GM18951 (cell line): ENCODE data around the gene ADAMTS2.

Source experiments
- POLR2A ChIP-seq: IDR thresholded peaks from 4 replicates; pipeline ENCODE4 v1.6.1; 2011; ENCODE audit warnings: mild to moderate bottlenecking; ENCODE audit not compliant: insufficient read length, insufficient read depth; ENCODE audit errors: extremely low read depth
- in situ Hi-C: fragments of 300-500 bp; cut with MboI; formaldehyde crosslinking; loops from one replicate; pipeline ENCODE4 v1.12.0; 2022; ENCODE audit warnings: low sequenced_read_pairs, mixed read lengths, inconsistent platforms; ENCODE audit not compliant: unreplicated experiment

The ADAMTS2 gene

GRCh38 chr5:179154991-179155955 is 190.0 kb downstream of the ADAMTS2 start:
- in situ Hi-C loops = no loop called here
- no peak for TF ChIP-seq POLR2A

- TF ChIP-seq POLR2A = no peak
- in situ Hi-C loops = no loop called here
These were observed 190.8 kb downstream of the ADAMTS2 start for GRCh38 chr5:179154346-179154990.

- in situ Hi-C loops = no loop called here
- no peak for TF ChIP-seq POLR2A
These were observed 191.3 kb downstream of the ADAMTS2 start for GRCh38 chr5:179153921-179154345.

- in situ Hi-C loops = no loop called here
- TF ChIP-seq POLR2A = no peak
These were observed 191.8 kb downstream of the ADAMTS2 start for GRCh38 chr5:179153341-179153901.

GRCh38 chr5:179152941-179153340 is 192.3 kb downstream of the ADAMTS2 start:
- TF ChIP-seq POLR2A = no peak
- in situ Hi-C loops = no loop called here

GRCh38 chr5:179152144-179152895 is 192.9 kb downstream of the ADAMTS2 start:
- TF ChIP-seq POLR2A = no peak

GRCh38 chr5:179151286-179152118 is 193.8 kb downstream of the ADAMTS2 start:
- TF ChIP-seq POLR2A = no peak
- in situ Hi-C loops = no loop called here

More at GRCh38 chr5:179152144-179152895, 192.9 kb downstream of the ADAMTS2 start:
- in situ Hi-C loops = no loop called here

GRCh38 chr5:179150011-179150410 is 195.2 kb downstream of the ADAMTS2 start:
- TF ChIP-seq POLR2A = no peak
- in situ Hi-C loops = no loop called here

GRCh38 chr5:179149278-179149677 is 196.0 kb downstream of the ADAMTS2 start:
- in situ Hi-C loops = no loop called here
- TF ChIP-seq POLR2A = no peak

- no peak for TF ChIP-seq POLR2A
- in situ Hi-C loops = no loop called here
These were observed 196.5 kb downstream of the ADAMTS2 start for GRCh38 chr5:179148703-179149170.

GRCh38 chr5:179147991-179148702 is 197.1 kb downstream of the ADAMTS2 start:
- in situ Hi-C loops = no loop called here
- no peak for TF ChIP-seq POLR2A
